NCI-H526 (cell line): ENCODE results near the gene MVB12B.

ENCODE experiments used
- DNase-seq, 2 experiments: peaks; one replicate each; lab custom pipeline; 2025; lab: John Stamatoyannopoulos, UW

Gene MVB12B

DNA sequence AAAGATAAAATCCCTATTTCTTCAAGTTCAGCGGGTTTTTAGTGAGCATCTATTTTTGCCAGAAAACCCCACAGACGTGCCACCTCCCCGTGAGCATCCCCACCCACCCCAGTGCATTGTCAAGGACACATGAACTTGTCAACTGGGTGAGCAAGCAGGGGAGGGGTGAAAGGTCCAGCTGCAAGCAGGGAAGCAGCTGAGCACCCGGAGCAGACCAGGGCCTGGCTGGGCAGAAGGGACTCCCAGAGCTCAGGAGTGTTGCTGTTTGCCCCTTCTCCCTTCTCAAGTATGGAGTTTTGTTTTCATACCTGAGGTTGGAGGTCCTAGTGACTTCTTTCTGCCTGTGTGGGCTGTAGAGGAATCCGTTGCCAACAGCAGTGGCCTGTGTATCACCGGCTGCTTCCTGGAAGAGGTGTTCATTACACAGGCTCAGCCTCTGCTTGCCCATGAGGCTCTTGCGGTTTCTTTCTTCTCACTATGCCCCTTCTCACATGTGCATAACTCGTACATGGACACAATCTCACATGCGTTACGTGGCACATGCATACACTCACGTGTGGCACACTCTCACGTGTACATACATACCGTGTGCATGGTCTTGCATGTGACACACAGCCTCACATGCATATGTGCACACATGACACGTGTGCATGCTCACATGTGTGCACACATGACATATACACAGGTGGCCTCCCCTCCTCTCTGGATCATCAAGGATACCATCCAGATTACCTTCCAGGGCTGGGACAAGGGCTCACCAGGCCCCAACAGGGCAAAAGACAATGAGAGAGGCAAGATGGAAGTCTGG is 126.7 kb downstream of the MVB12B start:
- no peak for DNase-seq

DNA sequence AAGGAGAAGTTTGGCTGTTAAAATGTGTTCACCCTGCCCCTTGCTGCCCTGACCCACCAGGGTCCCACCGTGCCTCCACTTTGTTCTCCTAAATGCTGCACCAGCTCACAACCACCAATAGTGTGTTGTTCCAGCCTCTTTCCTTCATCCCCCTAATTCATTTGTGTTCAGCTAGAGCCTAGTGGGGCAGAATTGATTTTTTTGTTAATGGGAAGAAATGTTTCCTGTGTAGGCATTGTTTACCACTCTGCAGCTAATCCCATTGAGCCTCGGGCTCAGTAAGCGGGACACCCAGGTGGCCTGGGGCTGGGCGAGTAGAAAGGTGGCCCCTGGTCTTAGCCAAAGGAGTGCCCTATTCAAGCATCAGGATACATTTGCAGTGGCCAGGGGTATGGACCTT is 127.6 kb downstream of the MVB12B start:
- no peak for DNase-seq

DNA sequence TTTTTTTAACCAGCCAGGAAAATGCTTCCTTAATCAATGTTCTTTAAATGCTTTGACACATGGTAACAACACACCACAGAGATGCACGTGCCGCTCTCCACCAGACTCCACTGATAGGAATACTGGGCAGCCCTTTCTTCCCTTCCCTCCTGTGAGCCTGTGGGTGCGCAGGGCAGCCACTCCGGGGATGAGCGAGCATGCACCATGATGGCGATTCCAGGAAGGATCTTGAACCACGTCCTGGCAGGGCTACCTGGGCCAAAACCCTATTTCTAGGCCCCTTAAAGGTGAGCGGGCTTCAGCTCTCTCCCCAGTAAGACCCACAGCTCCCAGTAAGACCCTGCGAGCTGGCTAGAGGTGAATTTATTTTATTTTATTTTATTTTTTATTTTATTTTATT is 128.2 kb downstream of the MVB12B start:
- no peak for DNase-seq

DNA sequence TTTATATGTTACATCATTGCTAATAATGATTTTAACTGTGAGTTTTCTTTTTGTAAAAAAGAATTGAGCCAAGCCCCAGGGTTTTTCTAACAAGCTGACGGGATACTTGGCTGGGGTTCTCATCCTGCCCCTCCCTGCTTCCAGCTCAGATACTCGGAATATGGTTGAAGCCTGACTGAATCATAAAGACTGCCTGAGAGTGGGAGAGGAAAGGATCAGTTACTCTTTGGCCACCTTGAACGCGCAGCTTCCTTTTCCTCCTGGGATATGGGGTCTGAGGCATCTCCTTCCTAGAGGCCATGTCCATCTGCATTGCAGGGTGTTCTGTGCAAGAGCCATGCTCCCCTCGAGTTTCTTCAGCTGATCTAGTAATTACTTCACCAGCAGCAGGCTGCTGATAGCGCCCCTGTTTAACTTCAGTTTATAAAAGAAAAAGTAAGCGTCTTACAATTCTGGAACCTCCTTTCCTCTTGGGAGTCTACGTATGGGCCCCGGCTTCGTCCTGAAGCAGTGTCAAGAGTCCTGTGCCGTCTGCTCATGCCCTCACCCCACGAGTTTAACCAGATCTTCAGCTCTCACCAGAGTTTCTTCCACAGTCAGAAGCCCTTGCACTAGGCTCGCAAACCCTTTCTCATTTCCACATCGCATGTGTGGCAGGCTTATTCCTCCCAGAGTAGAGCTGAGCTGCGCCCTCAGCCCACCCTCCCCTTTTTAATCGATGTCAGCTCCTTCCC is 130.0 kb downstream of the MVB12B start:
- no peak for DNase-seq

DNA sequence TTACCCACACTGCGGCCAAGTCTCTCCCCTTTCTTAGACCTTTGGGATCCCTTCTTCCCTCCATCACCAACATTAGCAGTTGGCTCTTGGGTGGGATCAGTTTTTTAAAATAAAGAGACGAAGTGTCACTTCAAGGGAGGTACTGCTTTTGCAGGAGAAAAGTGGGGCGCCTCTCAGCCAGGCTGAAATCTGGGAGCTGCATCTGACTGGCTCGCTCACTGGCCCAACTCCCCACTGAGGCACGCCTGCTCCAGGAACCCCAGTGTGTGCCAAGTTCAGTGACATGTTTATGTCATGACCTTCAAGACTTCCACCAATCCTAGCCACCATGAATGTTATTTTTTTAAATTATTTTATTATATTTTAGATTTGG is 130.5 kb downstream of the MVB12B start:
- DNase-seq: no peak

DNA sequence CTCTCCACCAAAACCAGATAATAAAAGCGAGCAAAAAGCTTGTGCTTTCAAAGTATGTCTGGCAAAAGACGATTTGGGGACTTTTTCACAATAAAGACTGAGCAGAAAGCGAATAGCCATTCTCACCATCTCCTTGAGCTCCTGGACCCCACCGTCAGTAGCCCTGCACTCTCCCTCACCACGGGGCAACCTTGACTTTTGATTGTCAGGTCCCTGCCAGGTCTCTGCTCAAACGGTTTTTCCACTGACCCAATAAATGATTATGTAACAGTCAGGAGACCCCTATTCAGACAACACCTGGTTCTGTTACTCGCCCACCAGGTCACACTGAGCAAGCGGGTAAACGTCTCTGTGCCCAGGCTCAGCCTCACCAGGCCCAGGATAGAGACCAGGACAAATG is 131.3 kb downstream of the MVB12B start:
- DNase-seq: no peak

DNA sequence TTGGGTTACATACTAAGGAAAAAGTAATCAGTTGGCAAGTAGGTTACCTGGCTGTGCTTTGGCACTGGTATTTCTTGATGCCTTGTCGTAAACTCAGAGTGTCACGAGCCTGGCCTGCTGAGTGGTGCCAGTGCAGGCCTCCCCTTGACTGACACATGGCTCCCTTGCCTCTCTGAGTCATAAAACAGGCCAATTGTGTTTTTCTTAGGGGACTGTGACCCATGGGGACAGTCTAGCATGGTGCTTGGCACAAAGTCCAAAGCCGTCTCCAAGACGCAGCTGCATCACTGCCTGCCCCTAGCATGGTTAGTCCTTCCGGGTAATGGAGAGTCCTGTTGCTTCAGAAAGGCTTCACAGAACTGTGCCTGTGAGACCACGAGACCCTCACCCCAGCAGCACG is 132.5 kb downstream of the MVB12B start:
- DNase-seq: no peak

DNA sequence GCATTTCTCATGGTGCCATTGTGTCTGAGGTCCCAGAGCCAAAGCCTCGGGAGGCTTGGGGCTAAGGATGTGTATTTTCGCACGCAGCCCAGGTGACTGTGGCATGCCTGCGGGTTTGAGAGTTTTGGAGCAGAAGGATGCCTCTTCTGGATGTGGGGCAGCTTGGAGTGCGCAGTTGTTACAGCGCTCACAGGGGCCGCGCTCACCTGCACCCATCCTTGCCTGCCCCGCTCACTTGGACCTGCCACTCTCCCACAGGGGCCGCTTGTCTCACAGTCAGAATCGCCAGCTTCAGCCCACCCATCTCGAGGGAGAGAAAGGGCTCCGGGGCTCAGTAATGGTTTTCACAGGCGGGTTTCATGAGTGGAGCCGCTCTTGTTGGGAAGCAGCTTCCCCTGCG is 132.9 kb downstream of the MVB12B start:
- no peak for DNase-seq

DNA sequence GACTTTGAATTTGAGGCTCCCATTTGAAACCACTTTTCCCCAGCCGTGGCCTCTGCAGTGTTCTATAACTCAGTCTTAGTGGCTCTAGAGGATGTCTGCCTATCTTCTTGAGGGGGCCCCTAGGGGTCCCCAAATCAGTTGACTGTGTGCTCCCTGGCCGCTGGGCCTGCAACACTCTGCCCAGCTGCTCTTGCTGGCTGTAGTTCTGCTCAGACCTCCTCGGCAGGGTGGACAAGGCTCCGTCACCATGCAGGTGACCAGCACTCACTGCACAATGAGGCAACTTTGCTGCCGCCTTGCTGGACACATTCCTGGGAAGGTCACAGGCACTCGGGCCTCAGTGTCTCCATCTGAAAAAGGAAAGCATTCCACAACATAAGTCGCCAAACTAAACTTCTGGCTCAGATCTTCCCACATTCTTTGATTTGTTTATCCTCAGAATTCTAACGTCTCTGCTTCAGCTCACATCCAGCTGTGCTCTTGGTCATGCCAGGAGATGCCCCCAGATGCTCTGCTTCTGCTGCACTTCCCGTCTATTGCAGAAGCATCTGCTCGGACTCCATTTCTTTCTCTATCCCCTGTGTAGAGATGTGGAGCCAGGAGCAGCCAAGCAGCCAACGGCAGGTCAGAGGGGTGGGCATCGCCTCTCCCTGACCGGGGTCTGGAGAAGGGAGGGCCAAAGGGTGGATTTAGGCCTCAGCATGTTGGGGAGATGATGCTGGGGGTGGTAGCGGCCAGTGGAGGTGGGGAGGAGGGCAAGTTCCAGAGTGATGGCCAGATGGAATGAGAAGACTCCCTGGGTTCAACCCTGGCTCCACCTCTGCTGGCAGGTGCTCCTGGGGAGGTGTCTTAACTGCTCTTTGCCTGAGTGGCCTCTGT is 133.6 kb downstream of the MVB12B start:
- DNase-seq: no peak

DNA sequence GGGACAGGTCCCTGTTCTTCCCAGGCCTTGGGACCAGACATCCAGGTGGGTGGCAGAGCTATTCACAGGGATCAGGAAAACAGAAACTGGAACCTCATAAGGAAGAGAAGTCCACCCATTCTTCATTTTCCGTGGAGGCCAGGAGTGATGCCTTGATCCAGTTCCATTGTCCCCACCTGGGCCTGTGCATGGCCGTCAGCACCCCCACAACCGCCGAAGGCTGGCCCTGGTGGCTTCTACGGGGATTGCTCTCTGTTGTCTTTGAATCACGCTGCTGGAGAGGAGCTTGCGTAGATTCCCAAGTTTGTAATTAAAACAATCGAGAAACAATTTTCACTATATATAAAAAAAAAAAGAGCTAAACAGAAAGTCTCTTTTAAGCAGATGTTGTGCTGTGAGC is 134.4 kb downstream of the MVB12B start:
- no peak for DNase-seq

DNA sequence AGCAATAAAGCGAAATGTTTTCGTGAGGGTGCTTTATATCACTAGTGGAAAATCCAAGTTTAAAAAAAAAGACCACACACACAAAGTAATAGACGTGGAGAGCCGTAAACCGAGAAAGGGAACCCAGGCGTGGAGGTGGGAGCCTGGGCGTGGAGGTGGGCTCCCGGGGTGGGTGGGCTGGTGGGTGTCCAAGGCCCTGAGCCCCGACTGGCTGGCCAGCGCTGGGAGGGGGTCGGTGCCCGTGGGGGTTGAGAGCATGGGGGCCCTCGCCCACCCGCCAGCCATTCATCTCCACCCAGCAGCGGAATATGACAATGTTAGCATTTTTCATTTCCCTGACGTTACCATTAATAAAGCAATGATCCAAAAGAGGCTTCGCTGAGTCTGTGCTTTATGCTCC is 135.0 kb downstream of the MVB12B start:
- DNase-seq: no peak

DNA sequence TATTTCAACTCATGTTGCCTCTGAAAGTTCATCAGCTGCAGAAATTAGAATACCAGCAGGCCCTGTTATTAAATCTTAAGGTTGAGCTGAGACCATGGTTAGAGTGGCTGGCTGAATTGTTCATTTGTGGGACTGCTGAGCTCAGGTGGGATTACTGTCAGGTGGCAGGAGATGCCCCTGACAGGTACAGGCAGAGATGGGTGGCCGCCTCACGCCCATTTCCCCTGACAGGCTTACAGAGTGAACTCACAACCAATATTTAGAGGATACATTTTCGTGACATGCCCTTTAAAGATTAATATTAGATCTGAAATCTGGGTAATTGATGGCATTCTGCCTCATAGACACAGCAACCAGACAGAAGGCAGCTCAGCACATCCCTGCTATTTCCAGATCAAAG is 136.0 kb downstream of the MVB12B start:
- no peak for DNase-seq

DNA sequence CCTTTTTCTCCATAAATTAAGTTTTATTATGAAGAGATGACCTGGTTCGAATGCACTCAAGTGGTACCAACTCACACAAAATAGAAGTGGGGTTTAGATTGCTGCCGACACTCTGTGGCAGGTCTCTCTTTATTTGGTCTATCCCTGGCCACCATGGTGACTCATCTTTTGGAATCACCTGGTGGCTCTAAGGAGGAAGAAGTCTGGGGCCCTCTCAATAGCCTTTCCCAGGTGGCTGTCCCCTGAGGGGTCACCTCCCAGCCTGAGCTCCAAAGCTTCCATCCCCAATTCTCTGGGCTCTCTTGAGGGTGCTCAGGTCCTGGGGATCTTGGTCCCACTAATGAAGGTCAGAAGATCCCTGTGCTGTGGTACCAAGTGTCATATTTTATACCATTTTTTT is 136.8 kb downstream of the MVB12B start:
- no peak for DNase-seq

DNA sequence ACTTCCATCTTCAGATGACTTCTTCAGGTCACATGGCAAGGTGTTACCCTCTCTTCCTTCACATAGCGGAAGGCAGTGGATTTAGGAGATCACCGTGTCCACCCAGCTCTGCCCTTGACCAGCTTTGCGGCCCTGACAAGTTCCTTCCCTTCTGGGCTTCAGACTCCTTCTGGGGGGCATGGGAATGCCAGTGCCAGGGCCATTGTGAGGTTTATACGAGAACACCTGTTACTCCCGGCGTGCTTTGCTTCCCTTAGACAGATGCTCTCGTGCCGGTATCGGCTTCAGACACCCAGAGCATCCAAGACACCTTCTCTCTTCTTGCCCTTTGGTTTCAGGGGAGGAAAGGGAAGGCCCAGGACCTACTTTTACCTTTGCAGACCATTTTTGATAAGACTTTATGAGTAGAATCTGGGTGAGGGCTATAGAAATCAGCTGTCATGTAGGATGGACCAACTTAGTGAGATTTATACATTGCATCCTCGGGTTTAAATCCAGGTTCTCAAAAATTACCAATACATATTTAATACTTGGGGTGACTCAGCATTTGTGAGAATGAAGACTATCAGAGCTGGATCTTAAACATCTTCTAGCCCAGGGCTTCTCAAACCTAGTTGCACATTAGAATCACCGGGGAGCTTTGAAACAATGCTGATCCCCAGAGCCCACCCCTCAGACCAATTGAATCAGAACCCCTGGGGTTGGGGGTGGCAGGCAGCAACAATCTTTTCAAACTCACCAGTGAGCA is 138.2 kb downstream of the MVB12B start:
- DNase-seq: no peak

DNA sequence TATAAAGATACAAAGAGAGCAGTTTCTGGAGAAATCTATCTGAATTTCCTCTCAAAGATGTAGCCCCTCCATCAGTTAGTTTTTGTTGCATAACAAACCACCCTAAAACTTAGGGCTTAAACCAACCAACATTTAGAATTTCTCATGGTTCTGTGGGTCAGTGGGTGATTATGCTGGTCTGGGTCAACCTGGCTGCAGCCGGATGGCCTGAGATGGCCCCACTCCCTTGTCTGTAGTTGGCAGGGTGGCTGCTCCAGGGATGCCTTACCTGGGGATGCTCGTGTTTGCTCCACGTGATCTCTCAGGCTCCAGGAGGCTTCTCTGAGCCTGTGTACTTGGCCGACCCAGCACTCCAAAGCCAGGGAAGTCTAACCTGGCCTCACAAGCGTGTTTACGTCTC is 139.3 kb downstream of the MVB12B start:
- no peak for DNase-seq

DNA sequence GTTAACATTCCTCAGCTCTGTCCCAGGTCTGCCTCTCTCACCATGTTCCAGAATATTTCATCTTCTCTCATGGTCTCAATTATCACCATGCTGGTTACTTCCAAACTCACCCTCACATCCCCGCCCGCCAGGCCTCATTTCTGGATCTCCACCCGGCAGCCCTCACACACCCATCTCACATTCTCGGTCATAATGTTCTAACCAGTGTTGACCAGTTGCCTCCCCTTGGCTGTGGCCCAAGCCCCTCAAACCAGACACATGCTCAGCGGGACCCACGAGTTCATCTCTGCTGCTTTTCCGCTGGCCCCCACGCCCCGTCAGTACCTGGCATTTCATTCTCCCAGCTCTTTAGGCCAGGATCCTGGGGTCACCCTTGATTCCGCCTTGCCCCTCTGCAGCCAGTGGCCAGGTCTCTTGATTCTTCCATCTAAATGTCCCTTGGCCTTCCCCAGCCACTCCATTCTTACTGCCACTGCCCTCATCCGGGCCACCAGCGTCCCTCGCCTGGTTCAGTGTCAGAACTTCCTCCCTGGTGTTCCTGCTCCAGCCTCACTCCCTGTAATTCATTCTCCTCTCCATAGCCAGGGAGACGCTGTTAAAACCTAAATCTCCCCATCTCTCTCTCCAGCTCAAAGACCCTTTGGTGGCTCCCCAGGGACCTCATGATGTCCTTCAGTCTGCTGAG is 141.7 kb downstream of the MVB12B start:
- DNase-seq: no peak

DNA sequence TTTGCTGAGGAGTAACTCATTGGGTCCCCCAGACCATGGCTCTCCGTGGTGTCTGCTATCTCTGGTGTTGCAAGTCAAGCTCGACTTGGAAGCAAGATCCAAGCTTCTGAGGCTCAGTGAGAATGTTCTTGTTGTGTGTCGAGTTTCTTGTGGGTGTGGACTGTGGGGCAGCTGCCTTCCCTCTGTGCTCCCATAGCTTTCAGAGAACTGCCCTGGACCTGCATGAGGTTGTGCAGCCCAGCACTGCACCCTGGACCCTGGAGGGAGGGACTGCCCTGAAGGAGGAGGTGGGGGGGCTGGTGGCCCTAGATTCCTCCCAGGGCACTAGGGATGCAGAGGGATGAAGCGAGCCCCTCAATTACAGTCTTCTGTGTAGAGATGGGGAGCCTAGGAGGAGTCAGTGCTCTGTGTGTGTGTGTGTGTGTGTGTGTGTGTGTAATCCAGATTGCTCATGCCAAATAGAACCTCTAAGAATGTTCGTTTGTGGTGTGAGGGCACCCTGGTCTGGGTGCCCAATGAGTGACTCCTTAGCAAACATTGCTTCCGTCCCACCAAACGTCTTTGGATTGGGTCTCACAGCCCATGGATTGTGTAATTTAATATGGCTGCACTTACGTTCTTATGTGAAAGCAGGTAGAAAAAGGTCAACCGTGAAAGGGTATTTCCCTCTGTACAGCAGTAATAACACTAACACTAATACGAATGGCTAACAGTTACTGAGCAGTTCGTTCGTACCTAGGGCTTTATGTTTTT is 143.8 kb downstream of the MVB12B start:
- DNase-seq: no peak

DNA sequence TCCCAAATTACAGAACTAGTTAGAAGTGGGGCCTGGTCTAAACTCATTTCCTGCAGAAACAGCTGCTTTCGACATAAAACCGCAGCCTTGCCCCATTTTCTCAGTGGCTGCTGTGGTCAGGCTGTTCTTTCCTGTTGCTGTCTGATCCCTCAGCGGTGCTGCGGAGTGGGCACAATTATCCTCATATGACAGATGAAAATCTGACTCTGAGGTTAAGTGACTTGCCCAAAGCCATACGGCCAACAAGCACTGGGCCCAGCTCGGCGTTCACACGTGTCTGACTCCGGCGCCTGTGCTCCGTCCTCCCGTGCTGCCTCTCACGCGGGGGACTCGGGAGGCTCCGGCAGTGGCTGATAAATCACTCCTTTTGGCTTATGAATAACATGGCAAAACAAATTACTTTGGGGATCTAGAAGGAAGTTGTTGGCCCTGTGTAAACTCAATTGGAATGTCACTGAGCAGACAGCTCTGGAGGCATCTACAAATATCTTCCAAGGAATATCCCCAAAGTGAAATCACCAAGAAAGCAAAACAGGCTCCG is 144.5 kb downstream of the MVB12B start:
- DNase-seq: no peak

DNA sequence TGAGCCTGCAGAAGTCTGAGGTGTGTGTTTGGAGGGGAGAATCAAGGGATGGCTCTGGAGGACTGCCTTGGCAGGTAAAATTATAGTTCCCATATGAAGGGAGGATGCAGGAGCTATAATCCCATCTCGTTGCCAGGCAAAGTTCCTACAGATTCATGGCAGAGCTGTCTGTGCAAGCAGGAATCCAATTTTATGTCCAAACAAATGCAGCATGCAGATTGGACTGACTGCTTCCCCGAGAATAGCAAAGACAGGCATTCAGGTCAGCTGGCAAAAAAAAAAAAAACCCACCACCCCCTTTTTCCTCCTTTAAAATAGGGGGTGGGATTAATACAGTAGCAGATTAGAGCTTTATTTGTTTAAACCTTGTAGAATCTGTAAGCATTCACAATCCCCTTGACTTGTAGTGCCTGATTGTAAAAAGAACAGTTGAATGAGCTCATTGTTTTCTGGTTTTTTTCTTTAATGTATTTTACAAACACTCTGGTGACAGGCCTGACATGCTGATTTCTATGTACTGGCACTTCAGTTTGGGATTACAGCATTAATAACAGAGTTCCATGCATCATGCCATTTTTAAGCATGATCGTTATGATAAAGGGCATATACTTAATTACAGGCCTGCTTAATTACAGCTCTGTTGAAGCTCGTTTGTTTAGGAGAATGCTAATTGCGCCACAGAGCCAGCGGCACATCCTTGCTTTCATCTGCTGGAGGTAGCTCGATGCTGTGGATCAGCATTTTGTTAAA is 145.7 kb downstream of the MVB12B start:
- DNase-seq: peak in 1 of 2 experiments; percentile 38

DNA sequence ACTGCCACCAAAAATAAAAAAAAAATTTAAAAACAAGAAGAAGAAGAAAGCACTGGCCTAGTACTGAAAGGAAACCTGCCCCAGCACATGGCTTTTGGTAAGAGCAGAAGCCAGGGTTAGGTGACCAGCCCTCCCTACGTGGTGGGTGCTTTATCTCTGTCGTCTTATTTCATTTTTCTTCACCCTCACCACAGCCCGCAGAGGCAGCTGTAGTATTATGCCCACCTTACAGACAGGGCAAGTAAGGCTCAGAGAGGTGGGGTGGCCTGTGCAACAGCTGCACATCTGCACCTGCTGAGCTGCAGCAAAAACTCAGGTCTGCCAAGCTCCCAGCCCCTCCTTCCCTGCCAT is 146.3 kb downstream of the MVB12B start:
- no peak for DNase-seq
